Stimulated activated CD8-positive, alpha-beta memory T cell treated with anti-CD3 and anti-CD28 coated beads, Interleukin-12 subunit alpha, Interleukin-12 subunit beta, amount 100 ng/mL, for 24 hours (primary cell): Measurements from ENCODE around the gene RAB27B.

Experiments
- DNase-seq: peaks from one replicate; pipeline ENCODE4 v3.0.0-alpha.2; 2020; ENCODE audit errors: extremely low read depth

Gene RAB27B

GRCh38 chr18:54910161-54910919, 82.1 kb downstream of the RAB27B start:
- DNase-seq = no peak

DNA sequence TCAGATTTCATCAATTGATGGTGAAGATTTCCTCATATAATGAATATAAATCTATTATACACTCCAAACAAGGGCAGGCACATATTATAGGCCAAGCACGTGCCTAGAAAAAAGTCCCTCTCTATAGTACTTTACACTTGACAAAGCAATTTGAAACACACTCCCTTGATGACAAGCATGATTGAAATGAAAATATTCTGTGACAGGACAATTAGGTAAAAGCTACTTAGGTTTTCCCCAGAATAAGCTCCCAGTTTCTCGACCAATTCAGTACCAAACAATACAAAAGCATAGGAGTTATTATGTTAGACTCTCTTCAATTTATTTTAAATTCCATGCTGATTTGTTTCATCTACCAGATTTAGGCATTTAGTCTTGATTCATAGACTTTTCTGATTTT, 83.3 kb downstream of the RAB27B start:
- DNase-seq = no peak

DNA sequence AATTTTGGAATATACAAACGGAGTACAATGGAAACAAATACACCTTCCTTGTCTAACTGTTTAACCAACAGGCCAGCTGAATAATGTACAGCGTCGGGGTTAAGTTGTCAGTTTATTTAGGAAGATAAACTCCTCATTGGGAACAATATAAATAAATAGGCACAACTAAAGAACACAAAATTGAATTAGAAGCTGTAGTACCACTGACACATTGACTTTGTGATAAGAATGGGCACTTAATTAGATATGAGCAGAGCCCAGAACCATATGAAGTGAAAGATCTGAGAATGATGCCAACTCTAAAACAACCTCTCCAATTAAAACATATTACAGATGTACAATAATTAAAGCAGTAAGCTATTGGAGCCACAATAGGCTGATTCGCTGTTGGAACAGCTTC, 86.5 kb downstream of the RAB27B start:
- DNase-seq = no peak

GRCh38 chr18:54916507-54916906, 88.2 kb downstream of the RAB27B start:
- no peak for DNase-seq

- no peak for DNase-seq
Observed at GRCh38 chr18:54918060-54918459, 89.8 kb downstream of the RAB27B start.

DNA sequence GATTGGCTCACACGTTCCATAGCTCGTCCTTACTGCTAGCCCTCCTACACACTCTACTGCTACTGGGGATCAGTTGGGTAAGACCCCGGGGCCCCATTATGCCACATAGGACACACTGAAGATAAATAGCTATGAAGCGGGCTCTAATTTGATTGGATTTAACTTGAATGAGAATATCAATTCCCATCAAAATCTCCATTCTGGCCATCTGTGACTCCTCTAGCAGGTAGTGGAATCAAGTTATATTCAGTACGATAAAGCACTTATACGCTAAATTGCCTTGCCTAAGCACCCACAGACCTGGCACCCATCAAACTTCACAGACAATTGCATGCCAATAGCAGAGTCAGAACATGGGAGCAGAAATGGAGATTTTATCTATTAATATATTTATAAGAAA, 91.1 kb downstream of the RAB27B start:
- no peak for DNase-seq

- no peak for DNase-seq
Observed at GRCh38 chr18:54923339-54923956, 95.2 kb downstream of the RAB27B start.

DNA sequence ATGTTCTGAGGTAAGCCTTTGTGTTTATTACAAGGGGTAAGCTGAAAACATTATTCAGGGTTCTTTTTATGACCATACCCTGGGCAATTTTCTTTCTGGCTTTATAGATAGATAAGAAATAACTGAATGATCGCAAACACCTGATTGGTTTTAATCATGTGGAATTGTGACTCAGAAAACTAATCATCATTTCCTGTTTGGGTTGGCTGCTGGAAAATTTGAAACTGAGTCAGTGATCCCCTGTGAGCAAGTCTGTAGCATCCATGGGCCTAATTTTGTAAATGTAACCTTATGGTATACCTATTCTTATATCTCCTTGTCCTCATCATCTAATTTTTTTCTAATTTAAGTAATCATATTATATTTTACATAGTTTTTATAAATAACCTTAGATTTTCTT, 96.7 kb downstream of the RAB27B start:
- DNase-seq = no peak

GRCh38 chr18:54926593-54927325, 98.5 kb downstream of the RAB27B start:
- DNase-seq = no peak

DNA sequence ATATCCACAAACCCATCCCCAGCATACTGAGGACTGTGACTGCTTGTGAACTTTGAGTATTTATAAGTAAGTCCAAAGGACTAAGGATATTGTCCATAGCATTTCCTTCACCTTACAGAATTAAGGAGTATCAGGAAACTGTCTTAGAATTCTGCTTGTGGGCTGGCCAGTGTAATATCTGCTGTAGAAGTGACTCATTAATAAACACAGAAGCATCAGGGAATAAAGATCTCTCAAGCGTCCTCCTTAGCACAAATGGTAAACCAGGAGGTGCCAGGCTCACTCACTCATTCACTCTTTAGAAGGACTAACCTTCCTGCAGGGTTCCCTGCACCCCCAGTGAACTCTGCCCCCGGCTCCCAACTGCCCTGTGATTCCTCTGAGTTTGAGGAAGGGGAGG, 100.0 kb downstream of the RAB27B start:
- no peak for DNase-seq

DNA sequence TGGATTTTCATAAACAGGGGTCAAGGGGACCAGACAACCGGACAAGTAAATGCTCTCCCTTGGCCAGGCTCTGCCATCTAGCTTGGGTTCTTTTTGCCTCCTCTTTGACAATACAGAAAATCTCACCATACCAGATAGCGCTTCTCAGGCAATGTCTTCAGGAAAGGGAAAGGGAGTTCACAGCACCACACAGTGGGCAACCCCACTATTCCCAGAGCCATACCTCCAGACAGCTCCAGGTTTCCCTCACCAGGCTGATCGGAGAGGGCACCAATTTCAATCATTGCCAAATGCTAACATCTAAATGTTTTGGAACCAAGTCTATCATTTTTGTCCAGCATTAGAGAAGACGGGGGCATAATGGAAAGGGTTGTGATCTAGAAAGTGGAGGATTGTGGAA, 102.9 kb downstream of the RAB27B start:
- DNase-seq = no peak

DNA sequence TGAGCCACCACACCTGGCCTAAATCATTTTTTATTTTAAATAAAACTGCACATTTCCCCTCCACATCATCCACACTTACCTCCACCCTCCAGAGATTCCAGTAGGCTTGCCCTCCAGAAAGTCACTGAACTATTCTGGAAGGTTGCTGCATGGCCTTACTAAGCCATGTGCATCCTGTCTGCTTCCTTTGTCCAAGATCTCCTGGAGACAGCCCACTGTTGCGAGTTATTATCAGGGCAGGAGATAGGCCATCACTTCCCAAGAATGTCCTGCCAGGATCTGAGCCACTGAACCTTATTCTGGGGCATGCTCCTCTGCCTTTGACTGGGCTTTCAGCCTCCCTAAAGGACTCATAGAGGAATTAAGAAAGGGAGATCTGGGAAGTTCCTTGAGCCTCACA, 104.2 kb downstream of the RAB27B start:
- no peak for DNase-seq

GRCh38 chr18:54938506-54938905, 110.2 kb downstream of the RAB27B start:
- DNase-seq = no peak

DNA sequence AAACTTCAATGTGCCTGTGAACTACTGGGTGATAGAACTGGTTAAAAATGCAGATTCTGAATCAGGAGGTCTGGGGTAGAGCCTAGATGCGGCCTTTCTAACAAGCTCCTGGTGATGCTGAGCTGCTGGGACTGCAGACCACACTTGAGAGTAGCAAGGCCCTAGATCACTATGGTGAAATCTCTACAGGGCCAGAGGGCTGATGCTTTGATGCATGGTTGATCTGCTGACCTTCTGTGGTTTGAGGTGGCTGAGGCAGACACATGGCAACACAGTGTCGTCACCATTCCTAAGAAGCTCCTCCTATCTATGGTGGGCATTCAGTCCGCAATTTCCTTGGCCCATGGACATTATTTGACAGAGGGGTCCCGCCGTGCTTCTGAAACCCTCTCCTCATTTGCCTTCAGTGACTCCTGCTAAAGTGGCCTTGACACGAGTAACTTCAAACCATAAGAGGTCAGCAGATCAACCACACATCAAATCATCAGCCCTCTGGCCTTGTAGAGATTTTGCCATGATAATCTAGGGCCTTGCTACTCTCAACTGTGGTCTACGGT, 111.2 kb downstream of the RAB27B start:
- no peak for DNase-seq

DNA sequence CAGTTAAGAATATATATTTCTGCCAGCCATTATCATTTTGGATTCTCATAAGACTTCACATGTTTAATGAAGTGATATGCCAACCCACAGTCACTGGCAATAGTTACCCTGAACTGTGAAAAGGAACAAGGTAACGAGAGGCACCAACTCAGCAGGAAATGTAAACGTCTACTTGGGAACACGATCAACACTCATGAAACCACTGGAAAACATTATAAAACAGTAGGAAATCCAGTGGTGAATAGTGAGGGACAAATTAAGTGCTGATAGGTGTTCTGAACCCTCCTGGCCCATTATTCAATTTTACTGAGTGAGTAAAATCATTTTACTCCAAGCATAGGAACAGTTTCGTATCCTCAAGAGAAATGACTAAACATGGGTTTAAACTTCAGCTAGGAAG, 113.9 kb downstream of the RAB27B start:
- DNase-seq = no peak

DNA sequence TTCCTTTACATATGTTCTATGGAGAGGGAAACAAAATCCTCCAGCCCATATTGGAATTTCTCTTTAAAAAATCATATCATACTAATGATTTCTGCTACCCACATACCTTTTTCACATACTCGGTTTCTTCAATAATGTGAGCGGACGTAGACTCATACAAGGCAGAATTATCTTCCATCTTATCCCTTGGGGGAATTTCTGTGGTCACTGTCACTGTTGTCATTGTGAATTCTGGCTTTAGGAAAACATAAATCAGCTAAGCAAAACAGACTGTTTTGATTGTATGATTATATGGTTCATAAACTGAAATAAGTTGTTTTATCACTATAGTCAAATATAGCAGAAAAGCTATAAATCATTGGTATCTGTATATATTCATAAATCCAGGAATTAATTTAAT, 114.3 kb downstream of the RAB27B start:
- no peak for DNase-seq
